GM21423 (cell line): Measurements from ENCODE around the gene CCDC92B.

Experiments used
- ATAC-seq: cut with Tn5 transposase; IDR thresholded peaks from one replicate; pipeline ENCODE4 v1.9.1; 2021; ENCODE audit warnings: mild to moderate bottlenecking, moderate library complexity; ENCODE audit not compliant: unreplicated experiment

The CCDC92B gene

DNA sequence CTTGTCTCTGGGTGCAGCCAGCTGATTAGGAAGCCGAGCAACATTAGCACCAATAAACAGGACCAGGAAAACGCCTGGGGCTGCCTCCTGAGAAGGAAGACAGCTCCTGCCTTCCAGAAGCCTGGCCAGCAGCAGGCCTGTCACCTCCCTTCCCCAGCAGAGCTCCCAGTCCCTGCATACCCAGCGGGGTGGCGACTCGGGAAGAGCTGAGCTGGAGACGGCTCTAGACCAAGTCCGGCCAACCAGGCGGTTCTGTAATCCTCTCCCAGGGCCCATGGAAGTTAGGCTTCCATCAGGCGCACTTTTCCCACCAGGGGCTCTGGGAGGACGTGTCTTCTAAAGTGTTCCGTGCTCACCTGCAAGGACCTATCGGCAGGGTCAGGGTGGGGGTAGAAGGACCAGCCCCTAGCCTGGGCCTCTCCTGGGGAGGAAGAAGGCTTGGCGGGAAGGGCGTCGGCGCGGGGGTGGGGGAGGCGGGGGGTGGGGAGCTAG, 25.9 kb downstream of the CCDC92B start:
- no peak for ATAC-seq

DNA sequence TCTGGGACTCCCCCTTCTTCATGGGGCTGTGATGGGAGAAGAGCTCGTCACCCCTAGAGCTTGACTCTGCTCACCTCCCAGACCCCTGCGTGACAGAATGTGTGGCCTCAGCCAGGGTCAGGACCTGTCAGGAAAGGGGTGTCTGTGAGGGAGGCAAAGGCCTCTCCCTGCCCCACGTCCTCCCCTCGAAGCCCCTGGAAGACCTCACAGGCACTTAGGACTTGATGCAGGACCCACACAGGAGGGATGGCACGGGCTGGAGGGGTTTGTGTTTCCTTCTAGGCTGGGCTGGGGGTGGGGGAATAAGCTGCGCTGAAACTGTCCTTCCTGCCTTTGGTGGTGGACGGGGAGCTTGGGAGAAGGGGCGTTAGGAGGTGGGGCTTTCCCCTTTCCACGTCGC, 26.8 kb downstream of the CCDC92B start:
- no peak for ATAC-seq

DNA sequence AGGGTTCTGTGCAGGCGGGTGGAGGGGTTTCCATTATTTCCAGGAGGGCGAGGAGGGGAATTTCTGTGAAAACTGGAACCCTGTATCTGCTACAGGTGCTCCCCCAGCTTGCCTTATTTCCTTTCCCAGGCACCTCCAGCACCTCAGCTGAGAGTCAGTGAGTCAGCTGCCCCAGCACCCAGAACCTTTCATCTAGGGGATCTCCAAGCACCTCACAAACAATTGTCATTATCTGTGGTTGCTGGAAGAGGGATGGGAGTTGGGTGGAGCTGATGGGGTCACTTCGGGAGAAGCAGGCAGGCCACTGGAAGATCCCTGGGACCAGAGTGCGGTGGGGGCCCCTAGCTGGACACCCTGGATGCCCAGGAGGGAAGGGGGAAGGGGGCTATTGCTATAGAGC, 27.8 kb downstream of the CCDC92B start:
- ATAC-seq = no peak

DNA sequence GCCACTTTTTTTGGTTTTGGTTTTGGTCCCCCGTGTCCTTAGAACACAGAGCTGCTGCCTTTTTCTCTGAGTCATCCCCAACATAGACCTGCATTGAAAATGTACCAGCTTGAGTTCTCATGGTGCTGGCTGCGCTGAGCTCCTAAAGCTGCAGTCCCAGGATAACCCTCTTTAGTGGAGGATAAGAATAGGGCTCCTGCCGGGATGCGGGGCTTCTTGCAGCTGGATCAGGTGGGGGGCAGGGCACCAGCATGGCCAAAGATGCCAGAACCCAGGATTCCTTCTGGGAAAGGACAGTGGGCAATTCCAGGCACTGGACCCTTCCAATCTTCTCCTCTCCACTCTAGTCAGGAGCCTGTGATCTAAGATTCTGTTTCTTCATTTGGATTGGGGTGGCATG, 29.6 kb downstream of the CCDC92B start:
- no peak for ATAC-seq

DNA sequence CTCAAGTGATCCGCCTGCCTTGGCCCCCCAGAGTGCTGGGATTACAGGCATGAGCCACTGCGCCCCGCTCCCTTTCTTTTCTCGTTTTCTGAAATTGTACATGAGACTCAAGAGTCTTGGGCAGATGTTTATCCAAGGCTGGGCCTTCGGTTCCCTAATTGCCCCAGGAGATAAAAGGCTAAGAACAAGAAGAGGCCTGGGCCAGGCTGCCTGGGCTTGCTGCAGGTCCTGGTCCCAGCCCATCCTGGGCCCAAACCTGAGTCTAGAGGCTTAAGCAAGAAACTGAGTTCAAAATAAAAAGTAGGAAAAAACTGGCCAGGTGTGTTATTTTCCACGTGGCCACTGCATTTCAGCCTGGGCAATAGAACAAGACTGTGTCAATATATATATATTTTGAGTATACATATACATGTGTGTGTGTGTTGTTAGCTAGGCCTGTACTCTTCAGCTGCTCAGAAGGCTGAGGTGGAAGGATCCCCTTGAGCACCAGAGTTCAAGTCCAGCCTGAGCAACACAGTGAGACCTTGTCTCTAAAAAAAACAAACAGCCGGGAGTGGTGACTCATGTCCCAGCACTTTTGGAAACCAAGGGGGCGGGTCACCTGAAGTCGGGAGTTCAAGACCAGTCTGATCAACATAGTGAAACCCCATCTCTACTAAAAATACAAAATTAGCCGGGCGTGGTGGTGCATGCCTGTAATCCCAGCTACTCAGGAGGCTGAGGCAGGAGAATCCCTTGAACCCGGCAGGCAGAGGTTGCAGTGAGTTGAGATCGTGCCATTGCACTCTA, 31.1 kb downstream of the CCDC92B start:
- ATAC-seq = no peak

DNA sequence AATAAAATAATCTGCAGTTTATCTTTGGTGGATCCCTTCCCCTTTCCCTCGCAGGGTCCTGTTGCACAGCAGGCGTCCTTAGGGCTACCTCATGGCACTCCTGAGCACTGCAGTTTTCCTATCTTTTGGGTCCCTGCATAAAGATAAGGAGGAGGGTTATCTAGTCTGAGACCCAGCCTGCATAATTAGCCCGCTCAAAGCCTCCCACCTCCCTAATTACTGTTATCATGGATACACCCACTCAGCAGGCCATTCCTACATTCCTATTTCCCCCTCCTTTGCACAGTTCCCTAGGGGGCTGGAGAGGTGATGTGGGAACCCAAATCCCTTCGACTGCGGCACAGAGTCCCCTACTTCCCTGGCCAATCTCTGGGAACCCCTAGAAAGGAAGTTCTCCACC, 32.8 kb downstream of the CCDC92B start:
- no peak for ATAC-seq

DNA sequence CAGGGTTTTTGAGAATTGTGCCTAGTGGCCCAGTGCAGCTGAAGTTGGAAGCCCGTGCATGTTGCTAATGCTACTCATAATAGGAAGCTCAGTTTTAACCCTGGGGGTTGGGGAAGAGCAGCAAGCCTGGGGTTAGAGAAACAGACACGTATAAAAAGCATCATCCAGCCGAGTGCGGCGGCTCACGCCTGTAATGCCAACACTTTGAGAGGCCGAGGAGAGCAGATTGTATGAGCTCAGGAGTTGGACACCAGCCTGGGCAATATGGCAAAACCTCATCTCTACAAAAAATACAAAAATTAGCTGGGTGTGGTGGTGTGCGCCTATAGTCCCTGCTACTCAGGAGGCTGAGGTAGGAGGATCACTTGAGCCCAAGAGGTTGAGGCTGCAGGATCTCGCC, 35.6 kb downstream of the CCDC92B start:
- no peak for ATAC-seq

DNA sequence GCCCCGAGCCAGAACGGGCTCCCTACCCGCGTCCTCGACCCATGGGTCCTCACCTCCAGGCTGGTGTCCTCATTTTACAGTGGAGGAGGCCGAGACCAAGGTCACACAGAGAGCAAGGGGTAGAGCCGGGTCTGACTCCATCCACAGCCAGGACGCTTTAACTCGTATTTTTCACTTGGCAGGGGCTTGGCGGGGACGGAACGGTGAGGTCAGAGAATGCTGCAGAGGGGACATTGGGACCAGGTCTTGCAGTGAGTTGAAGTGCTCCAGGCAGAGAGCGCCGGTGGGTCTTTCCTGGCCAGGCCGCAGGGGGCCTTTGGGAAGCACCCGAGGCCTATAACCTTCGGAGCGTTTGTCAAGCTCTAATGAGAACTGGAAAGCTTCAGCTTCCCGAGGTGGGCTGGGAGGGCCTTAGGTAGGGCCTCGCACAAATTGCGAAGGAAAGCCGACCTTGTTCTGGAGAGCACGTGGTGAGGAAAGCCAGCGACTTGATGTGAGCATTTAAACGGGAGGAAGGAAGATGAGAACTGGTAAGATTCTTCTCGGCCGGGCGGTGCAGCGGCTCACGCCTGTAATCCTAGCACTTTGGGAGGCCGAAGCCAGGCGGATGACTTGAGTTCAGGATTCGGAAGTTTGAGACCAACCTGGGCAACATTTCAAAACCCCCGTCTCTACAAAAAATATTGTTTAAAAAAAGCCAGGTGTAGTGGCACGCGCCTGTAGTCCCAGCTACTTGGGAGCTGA, 37.0 kb downstream of the CCDC92B start:
- ATAC-seq = peak; percentile 3

DNA sequence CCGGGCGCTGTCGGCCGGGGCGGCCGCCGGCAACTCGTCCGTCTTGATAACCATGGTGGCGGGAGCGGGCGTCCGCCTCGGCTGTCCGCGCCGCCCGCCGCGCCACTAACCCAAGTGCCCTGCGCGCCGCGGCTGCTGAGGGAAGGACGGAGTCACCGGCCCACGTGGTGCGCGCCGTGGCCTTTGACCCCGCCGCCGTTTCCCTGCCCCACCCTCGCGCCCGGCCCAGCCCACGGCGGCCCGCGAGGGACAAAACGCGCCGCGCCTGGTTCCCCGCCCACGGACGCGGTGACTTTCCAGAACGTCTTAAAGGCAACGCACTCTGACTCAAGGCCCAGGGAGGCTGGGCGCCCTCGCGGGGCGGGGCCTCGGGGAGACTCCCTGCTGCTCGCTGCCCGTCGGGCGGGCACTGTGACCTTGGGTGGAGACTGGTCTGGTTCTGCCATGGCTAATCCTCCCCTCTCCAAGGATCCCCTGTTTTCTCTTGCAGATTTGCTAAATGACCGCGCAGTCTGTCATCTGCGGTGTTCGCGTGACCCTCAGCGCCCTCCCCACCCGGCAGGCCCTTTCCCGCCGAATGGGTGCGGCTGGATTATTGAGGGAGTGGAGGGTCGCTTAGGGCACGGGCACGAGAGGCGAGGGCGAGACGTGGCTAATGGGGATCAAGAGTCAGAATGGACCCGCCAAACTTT, 37.7 kb downstream of the CCDC92B start, which contains the start of gene CLUH:
Gene CLUH (minus strand): TSS at position 157 of the 692 bp plus-strand sequence. CDS start 103 bp downstream, at position 54.
- ATAC-seq = peak; percentile 71

DNA sequence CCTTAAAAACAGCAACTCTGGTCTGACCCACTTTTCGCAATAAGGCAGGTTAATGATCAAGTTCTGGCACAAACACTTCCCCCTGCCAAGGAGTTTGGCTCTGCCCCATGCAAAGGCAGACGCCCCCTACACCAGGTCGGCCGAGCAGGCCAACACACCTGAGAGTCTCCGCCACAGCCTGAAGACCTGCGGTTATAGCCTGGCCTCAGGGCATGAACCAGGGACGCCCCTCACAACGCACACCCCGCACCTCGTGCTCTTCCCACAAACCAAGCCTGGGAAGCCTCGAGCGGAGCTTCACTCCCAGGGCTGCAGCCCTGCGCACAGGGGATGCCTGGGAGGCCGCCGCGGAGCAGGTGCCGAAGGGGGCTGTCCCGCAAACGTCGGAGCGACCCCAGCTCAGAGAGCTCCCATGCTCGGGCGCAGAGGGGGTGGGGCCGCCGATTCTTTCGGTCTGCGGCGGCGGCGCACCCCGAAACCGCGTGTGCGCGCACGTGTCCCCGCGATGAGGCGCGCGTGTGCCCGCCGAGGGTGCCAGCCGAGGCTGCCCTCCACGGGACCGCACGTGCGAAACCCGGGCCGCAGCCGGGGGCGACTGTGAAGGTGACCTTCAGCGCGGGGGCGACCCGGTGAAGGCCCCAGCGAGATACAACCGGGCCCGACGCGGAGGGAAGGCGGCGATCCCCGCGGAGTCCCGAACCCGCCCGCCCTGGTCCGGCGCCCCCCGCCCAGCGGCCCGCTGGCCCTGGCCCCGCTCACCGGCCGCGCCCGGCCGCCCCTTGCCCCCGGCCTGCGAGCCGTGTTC, 38.4 kb downstream of the CCDC92B start:
- peak; percentile 25 for ATAC-seq

DNA sequence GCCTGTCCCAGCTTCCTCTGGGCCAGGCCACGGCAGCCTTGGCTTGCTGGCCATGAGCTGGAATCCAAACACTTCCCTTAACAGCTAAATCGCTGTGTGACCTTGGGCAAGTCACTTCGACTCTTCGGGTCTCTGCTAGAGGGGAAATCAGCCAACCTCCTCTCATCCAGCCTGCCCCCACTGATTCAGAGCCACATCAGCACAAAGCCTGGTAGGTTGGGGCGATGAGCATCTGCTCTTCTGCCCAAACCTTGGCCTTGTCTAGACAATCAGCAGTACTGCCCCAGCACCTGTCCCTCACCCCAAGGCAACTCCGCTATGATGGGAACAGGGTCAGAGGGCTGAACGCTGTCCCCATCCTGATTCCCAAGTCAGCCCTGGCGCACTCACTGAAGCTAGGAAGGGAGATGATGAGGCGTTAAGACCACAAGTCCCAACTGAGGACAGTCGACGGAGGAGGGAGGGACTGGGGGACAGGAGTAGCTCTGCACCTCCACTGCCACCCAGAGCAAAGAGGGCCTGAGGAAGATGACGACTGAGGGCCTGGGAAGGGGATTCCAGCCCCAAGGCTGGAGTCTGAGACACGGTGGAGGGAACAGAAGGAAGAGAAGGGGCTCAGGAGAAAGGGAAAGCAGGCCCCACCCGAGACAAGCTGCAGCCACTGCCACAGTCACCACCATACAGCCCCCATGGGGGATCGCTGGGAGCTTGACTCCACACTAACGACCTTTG, 39.2 kb downstream of the CCDC92B start:
- ATAC-seq = no peak

DNA sequence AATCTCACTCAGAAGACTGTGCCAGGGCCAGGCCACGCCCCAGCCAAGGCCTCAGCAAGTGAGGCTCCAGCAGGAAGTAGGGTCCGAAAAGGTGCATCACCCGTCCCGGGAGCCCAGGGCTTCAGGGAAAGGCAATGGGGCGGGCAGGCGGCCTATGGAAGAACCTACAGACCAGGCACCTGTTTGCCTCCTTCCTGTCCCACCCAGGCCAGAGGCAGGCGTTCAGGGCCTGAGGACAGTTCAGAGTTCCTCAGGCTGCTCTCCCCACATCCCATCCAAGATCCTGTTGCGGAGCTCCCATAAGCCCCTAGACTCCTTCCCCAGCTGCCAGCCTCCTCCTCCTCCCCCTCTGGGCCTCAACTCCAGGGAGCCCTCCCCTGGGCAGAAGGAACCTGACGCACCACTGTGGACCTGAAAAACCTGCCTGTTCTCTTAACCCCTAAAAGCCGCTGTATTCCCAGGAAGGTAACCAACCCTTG, 40.2 kb downstream of the CCDC92B start:
- no peak for ATAC-seq

DNA sequence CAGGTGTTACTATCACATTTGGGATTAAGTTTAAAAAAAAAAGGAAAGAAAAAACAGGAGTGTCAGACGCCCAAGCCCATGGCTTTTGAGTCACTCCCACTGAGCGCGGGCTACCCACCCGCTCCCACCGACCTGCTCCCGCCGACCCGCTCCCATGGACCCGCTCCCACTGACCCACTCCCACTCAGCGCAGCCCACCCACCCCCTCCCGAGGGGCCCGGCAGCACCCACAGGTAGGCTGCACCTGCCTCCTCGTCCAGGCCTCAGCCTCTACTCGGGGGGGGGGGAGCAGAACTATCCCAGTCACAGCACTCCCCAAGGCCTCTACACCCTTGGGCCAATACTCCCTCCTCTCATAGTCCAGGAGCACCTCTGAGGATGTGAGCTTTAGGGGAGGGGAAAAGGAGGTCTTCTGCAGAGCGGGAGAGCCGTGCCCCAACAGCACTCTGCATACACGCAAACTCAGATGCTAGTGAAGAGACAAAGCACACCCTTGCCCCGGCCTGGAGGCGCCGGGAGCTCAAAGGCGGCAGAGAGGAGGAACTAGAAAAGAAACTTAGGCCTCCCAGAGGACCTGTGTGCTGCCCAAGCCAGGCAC, 40.8 kb downstream of the CCDC92B start:
- no peak for ATAC-seq

DNA sequence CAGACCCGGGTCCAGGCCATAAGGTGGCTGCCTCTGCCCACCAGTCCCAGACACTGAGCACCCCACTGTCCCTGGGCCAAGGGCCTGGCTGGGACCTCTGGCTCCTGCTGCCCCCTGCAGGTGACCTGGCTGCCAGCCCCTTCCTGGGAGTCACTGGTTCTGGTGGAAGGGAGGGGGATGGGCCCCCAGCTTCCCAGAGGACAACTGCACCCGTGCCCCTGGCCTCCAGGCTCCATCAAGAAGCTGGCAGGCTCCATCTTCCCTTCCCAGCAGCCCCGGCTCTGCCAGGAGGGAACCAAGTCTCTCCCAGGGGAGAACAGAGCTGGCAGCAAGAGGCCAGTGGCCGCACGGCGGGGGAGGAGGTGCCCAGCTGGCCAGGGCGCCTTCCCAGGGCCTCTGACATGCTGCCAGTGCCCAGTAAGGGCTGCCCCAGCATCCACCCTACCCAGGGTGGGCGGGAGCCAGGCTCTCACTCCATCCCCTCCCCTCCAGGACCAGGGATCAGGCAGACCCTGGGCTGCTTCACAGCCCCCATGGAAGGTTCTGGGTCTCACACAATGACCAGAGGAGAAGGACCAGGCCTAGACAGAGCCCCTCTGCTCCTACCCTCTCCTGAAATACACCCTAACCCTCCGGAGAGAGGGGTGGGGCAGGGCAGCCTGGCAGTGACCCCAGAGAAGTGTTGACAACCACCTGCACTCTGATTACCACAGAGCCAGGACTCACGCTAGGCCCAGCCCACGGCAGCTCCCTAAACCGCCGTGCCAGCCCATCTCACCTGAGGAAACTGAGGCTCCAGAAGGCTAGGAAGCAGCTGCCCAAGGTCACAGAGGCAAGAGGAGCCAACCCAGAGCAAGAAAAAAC, 41.5 kb downstream of the CCDC92B start:
- no peak for ATAC-seq

DNA sequence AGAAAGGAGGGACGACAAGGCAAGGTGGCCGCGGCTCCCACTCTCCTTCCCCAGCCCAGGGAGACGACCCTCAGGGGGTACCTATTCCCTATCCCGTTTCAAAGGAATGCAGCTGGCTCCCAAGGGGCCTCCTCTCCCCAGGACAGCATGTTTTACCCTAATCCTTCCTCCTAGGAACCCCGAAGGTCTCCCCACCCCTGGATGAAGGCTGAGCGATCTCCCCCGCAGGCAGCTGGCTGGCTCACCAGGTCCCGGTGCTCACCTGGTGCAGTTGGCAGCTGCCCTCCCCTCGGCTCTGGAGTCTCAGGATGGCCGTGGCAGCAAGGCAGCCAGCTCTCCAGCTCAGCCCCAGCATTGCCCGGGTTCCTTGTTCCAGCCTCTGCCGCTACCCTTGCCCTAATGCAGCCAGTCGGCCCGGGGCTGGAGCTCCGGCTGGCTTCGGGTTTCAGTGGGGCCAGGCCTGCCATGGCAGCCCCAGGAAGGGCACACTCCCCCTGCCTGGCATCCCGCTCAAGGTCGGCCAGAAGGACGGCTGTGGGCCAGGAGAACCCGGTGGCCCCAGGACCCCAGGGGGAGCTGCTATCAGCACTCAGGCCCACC, 42.4 kb downstream of the CCDC92B start:
- no peak for ATAC-seq

DNA sequence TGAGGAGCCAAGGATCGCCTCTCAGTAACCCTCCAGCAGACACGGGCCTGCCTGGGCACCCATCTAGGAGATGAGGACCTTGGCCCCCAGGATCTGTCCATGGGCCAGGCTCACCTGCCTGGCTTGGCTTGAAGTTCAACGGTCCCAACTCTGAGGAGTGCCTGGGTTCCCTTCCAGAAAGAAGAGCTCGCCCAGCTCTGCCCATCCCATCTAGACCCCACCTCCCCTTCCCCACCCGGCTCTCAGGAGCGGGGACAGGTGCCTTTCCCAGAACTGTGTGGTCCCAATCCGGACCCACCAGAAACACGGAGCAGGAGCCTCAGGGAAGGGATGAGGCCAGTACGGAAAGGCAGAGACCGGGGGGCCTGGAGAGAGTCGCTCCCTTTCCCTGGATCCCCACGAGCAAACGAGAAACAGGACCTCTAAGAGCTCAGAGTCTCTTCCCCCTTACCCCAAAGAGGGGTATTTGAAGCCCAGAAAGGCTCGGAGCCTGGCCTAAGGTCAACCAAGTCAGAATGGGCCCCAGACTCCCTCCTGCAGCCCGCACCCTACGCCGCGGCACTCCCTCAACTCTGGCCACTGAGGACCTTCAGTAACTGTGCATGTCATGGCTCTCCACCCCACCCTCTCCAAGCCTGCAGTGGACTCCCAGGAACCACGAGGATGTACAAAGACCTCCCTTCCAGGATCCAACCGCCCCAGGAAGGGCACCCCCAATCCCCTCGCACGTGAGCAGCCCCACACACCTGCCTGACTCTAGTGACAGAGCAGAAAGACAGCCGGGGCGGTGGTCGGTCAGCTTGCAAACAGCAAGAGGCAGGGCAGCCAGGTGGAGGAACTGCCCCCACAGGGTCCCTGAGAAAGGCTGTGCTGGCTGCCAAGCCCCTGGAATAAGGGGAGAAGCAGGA, 43.3 kb downstream of the CCDC92B start:
- no peak for ATAC-seq

DNA sequence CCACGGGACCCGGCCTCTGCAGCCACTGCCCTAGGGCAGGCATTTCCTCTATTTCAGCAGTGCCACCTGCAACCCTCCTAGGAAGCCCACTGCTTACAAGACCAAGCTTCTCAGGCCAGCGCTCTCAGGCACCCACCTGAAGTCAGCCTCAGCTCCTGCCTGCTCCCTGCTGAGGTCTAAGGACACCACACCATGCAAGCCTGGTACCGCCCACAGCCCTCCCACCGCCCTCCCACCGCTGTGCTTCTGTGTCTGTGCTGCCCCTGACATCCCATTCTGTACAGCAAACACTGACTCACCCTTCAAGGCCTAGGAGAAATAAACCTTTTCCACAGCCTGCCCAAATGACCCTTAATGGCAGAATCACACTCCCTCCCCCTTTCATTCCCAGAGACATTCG, 44.2 kb downstream of the CCDC92B start:
- no peak for ATAC-seq
